Measurements from ENCODE around the gene STK39.

- TF ChIP-seq EZH2phosphoT487 (IDR thresholded peaks at IDR 0.05; ENCODE audit: borderline replicate concordance, low read length), result no peak
- TF ChIP-seq, protein P1, sequence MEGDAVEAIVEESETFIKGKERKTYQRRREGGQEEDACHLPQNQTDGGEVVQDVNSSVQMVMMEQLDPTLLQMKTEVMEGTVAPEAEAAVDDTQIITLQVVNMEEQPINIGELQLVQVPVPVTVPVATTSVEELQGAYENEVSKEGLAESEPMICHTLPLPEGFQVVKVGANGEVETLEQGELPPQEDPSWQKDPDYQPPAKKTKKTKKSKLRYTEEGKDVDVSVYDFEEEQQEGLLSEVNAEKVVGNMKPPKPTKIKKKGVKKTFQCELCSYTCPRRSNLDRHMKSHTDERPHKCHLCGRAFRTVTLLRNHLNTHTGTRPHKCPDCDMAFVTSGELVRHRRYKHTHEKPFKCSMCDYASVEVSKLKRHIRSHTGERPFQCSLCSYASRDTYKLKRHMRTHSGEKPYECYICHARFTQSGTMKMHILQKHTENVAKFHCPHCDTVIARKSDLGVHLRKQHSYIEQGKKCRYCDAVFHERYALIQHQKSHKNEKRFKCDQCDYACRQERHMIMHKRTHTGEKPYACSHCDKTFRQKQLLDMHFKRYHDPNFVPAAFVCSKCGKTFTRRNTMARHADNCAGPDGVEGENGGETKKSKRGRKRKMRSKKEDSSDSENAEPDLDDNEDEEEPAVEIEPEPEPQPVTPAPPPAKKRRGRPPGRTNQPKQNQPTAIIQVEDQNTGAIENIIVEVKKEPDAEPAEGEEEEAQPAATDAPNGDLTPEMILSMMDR (IDR thresholded peaks at IDR 0.05; ENCODE audit: low read depth, low read length, poor library complexity, severe bottlenecking), result no peak
Measured at GRCh38 chr2:168194784-168195522, 52.4 kb downstream of the STK39 start.
